Rectal smooth muscle tissue (tissue), 1 donor: ENCODE measurements around the gene SLC36A4.
"Not testable (repeated sequence)": the region's sequence is repeated elsewhere in the genome, so short reads cannot be mapped to it uniquely, and the experiment has no call there.

ENCODE experiments used
- H3K27ac ChIP-seq: one replicate; pipeline ENCODE4 v1.7.0; 2013; ENCODE audit warnings: low read depth, low read length, inconsistent platforms
- H3K27me3 ChIP-seq: one replicate; pipeline ENCODE4 v1.7.0; 2013; ENCODE audit warnings: low read length; ENCODE audit not compliant: control insufficient read depth, insufficient read depth
- H3K36me3 ChIP-seq: one replicate; pipeline ENCODE4 v1.7.0; 2013; ENCODE audit warnings: low read length; ENCODE audit not compliant: control insufficient read depth, insufficient read depth
- H3K4me1 ChIP-seq: one replicate; pipeline ENCODE4 v1.7.0; 2013; ENCODE audit warnings: low read length; ENCODE audit not compliant: control insufficient read depth, insufficient read depth
- H3K4me3 ChIP-seq: one replicate; pipeline ENCODE4 v1.7.0; 2013; ENCODE audit warnings: low read length
- H3K9ac ChIP-seq: one replicate; pipeline ENCODE4 v1.7.0; 2013; ENCODE audit warnings: low read length

SLC36A4 gene

GRCh38 chr11:93111147-93111546, 86.6 kb downstream of the SLC36A4 start:
- not testable (repeated sequence) for H3K4me1 ChIP-seq, H3K27me3 ChIP-seq, H3K27ac ChIP-seq

GRCh38 chr11:93100211-93100610, 97.6 kb downstream of the SLC36A4 start:
- H3K27me3 ChIP-seq, result no peaks in the 10 kb centered on the region
- no peak overlapping the region for H3K4me3 ChIP-seq
- no peak overlapping the region for H3K27ac ChIP-seq
- no peak overlapping the region for H3K9ac ChIP-seq
- no peaks in the 10 kb centered on the region for H3K4me1 ChIP-seq
- H3K36me3 ChIP-seq, result no peaks in the 10 kb centered on the region

More at GRCh38 chr11:93111147-93111546, 86.6 kb downstream of the SLC36A4 start:
- H3K4me3 ChIP-seq, H3K9ac ChIP-seq, H3K36me3 ChIP-seq: not testable (repeated sequence)

- Histone ChIP-seq H3K4me1 (no peaks in the 10 kb centered on the region), H3K9ac (no peak overlapping the region), H3K36me3 (no peaks in the 10 kb centered on the region), H3K27ac (no peak overlapping the region), H3K4me3 (no peak overlapping the region), H3K27me3 (no peaks in the 10 kb centered on the region)
Observed at GRCh38 chr11:93099806-93100205, 98.0 kb downstream of the SLC36A4 start.
